Mucosa of stomach (tissue), 1 donor: Measurements from ENCODE around the gene REEP3.
"Not testable (repeated sequence)": the region's sequence is repeated elsewhere in the genome, so short reads cannot be mapped to it uniquely, and the experiment has no call there.

Source experiments
- H3K27me3 ChIP-seq: one replicate; pipeline ENCODE4 v1.7.0; 2013; ENCODE audit warnings: mild to moderate bottlenecking, low read length; ENCODE audit not compliant: control insufficient read depth, insufficient read depth
- H3K36me3 ChIP-seq: one replicate; pipeline ENCODE4 v1.7.0; 2013; ENCODE audit warnings: low read length; ENCODE audit not compliant: control insufficient read depth, insufficient read depth
- H3K4me1 ChIP-seq: one replicate; pipeline ENCODE4 v1.7.0; 2013; ENCODE audit warnings: mild to moderate bottlenecking, low read length; ENCODE audit not compliant: control insufficient read depth, insufficient read depth
- H3K4me3 ChIP-seq: one replicate; pipeline ENCODE4 v1.7.0; 2013; ENCODE audit warnings: low read length
- H3K9ac ChIP-seq: one replicate; pipeline ENCODE4 v1.7.0; 2013; ENCODE audit warnings: mild to moderate bottlenecking, low read length, moderate library complexity
- H3K9me3 ChIP-seq: one replicate; pipeline ENCODE4 v1.7.0; 2013; ENCODE audit warnings: mild to moderate bottlenecking, low read length, moderate library complexity; ENCODE audit not compliant: control insufficient read depth
- donor health status: Pancreatic carcinoma.

The REEP3 gene

GRCh38 chr10:63555330-63555729, 34.1 kb downstream of the REEP3 start:
- peaks cover 7% of the 10 kb centered on the region for H3K4me1 ChIP-seq
- H3K27me3 ChIP-seq, result no peaks in the 10 kb centered on the region
- H3K9ac ChIP-seq, result no peak overlapping the region
- no peaks in the 10 kb centered on the region for H3K36me3 ChIP-seq
- H3K4me3 ChIP-seq, result no peak overlapping the region
- no peaks in the 10 kb centered on the region for H3K9me3 ChIP-seq

- H3K9ac ChIP-seq, result no peak overlapping the region
- no peak overlapping the region for H3K4me3 ChIP-seq
- peaks cover 12% of the 10 kb centered on the region for H3K4me1 ChIP-seq
- no peaks in the 10 kb centered on the region for H3K9me3 ChIP-seq
- H3K27me3 ChIP-seq, result no peaks in the 10 kb centered on the region
- H3K36me3 ChIP-seq, result no peaks in the 10 kb centered on the region
These were observed 37.1 kb downstream of the REEP3 start for GRCh38 chr10:63558132-63558784.

- peaks cover 5% of the 10 kb centered on the region for H3K4me1 ChIP-seq
- no peaks in the 10 kb centered on the region for H3K27me3 ChIP-seq
- no peaks in the 10 kb centered on the region for H3K9me3 ChIP-seq
- no peaks in the 10 kb centered on the region for H3K36me3 ChIP-seq
- H3K4me3 ChIP-seq, result no peak overlapping the region
- no peak overlapping the region for H3K9ac ChIP-seq
These were observed 40.1 kb downstream of the REEP3 start for GRCh38 chr10:63561341-63561740.

GRCh38 chr10:63562391-63562790, 41.2 kb downstream of the REEP3 start:
- H3K9ac ChIP-seq, result no peak overlapping the region
- no peak overlapping the region for H3K4me3 ChIP-seq
- H3K4me1 ChIP-seq, result peaks cover 5% of the 10 kb centered on the region
- H3K36me3 ChIP-seq, result no peaks in the 10 kb centered on the region
- H3K9me3 ChIP-seq, result no peaks in the 10 kb centered on the region
- H3K27me3 ChIP-seq, result no peaks in the 10 kb centered on the region

GRCh38 chr10:63562857-63563256, 41.7 kb downstream of the REEP3 start:
- Histone ChIP-seq H3K4me1 (peaks cover 5% of the 10 kb centered on the region), H3K4me3 (no peak overlapping the region), H3K36me3 (no peaks in the 10 kb centered on the region), H3K9me3 (no peaks in the 10 kb centered on the region), H3K9ac (no peak overlapping the region), H3K27me3 (no peaks in the 10 kb centered on the region)

GRCh38 chr10:63563623-63564022, 42.4 kb downstream of the REEP3 start:
- Histone ChIP-seq H3K4me3 (no peak overlapping the region), H3K4me1 (peaks cover 5% of the 10 kb centered on the region), H3K36me3 (no peaks in the 10 kb centered on the region), H3K9me3 (no peaks in the 10 kb centered on the region), H3K9ac (no peak overlapping the region), H3K27me3 (no peaks in the 10 kb centered on the region)

- H3K4me1 ChIP-seq, H3K27me3 ChIP-seq, H3K9ac ChIP-seq, H3K4me3 ChIP-seq, H3K36me3 ChIP-seq, H3K9me3 ChIP-seq: not testable (repeated sequence)
These were observed 43.5 kb downstream of the REEP3 start for GRCh38 chr10:63564731-63565130.

- no peaks in the 10 kb centered on the region for H3K27me3 ChIP-seq
- no peaks in the 10 kb centered on the region for H3K4me1 ChIP-seq
- no peak overlapping the region for H3K4me3 ChIP-seq
- H3K9me3 ChIP-seq, result no peaks in the 10 kb centered on the region
- H3K36me3 ChIP-seq, result no peaks in the 10 kb centered on the region
- H3K9ac ChIP-seq, result no peak overlapping the region
These were observed 52.0 kb downstream of the REEP3 start for GRCh38 chr10:63573068-63573697.

GRCh38 chr10:63574011-63574410, 52.8 kb downstream of the REEP3 start:
- no peak overlapping the region for H3K4me3 ChIP-seq
- H3K9ac ChIP-seq, result no peak overlapping the region
- H3K27me3 ChIP-seq, result no peaks in the 10 kb centered on the region

GRCh38 chr10:63576501-63576900, 55.3 kb downstream of the REEP3 start:
- Histone ChIP-seq H3K9ac (no peak overlapping the region), H3K9me3 (no peaks in the 10 kb centered on the region), H3K4me3 (no peak overlapping the region), H3K27me3 (no peaks in the 10 kb centered on the region), H3K36me3 (no peaks in the 10 kb centered on the region), H3K4me1 (no peaks in the 10 kb centered on the region)

More at GRCh38 chr10:63574011-63574410, 52.8 kb downstream of the REEP3 start:
- Histone ChIP-seq H3K4me1 (no peaks in the 10 kb centered on the region), H3K36me3 (no peaks in the 10 kb centered on the region), H3K9me3 (no peaks in the 10 kb centered on the region)

- Histone ChIP-seq H3K36me3 (no peaks in the 10 kb centered on the region), H3K9ac (no peak overlapping the region), H3K4me3 (no peak overlapping the region), H3K9me3 (no peaks in the 10 kb centered on the region), H3K4me1 (no peaks in the 10 kb centered on the region), H3K27me3 (no peaks in the 10 kb centered on the region)
These were observed 57.3 kb downstream of the REEP3 start for GRCh38 chr10:63578501-63578900.

GRCh38 chr10:63579371-63580014, 58.3 kb downstream of the REEP3 start:
- no peak overlapping the region for H3K4me3 ChIP-seq
- no peak overlapping the region for H3K9ac ChIP-seq
- no peaks in the 10 kb centered on the region for H3K4me1 ChIP-seq
- H3K27me3 ChIP-seq, result no peaks in the 10 kb centered on the region
- H3K36me3 ChIP-seq, result no peaks in the 10 kb centered on the region
- H3K9me3 ChIP-seq, result no peaks in the 10 kb centered on the region
